Gastroesophageal sphincter (tissue), 4 donors: Measurements from ENCODE around the gene SLC25A21. TPM values are rescaled to one million over a fixed set of nuclear protein-coding genes. Genes with fewer than 3 reads are reported as not detected.

Experiments
- ATAC-seq: fragments of 150-250 bp; one replicate; pipeline ENCODE4 v1.9.1; 2016; ENCODE audit warnings: mild to moderate bottlenecking, moderate library complexity
- H3K27ac ChIP-seq, 4 donors: fragments of 200-600 bp; sonication (generic) in 3 of 4; 1 replicate in 3 of 4; 2 replicates in 1 of 4; pipeline ENCODE4 v1.5.1; 2016 to 2019
- H3K27me3 ChIP-seq: fragments of 200-600 bp; sonication (generic); one replicate; pipeline ENCODE4 v1.5.1; 2019
- H3K36me3 ChIP-seq, 2 donors: fragments of 200-600 bp; sonication (generic); one replicate each; pipeline ENCODE4 v1.5.1; 2019; ENCODE audit warnings: control low read depth in 1 of 2
- H3K4me1 ChIP-seq, 3 donors: fragments of 200-600 bp; sonication (generic); 1 replicate in 2 of 3; 2 replicates in 1 of 3; pipeline ENCODE4 v1.5.1; 2016 to 2019; ENCODE audit warnings: control low read depth in 2 of 3
- H3K4me3 ChIP-seq, 2 donors: fragments of 200-600 bp; sonication (generic); one replicate each; pipeline ENCODE4 v1.5.1; 2019; ENCODE audit warnings: mild to moderate bottlenecking in 1 of 2, moderate library complexity in 1 of 2
- H3K9me3 ChIP-seq, 3 donors: fragments of 200-600 bp; sonication (generic); one replicate each; pipeline ENCODE4 v1.5.1; 2017 to 2019; ENCODE audit warnings: control low read depth in 2 of 3
- EP300 ChIP-seq: sonication (generic); formaldehyde crosslinking; IDR thresholded peaks from one replicate; pipeline ENCODE4 v1.6.1; 2017; ENCODE audit warnings: antibody characterized with exemption, mild to moderate bottlenecking
- POLR2A ChIP-seq, 2 donors: fragments of 450-650 bp; IDR thresholded peaks; one replicate each; pipeline ENCODE4 v1.6.1; 2017; ENCODE audit warnings: antibody characterized with exemption in 2 of 2, mild to moderate bottlenecking in 2 of 2, moderate library complexity in 1 of 2
- POLR2AphosphoS5 ChIP-seq: sonication (generic); formaldehyde crosslinking; IDR thresholded peaks from one replicate; pipeline ENCODE4 v1.6.1; 2017; ENCODE audit warnings: antibody characterized with exemption
- WGBS, 2 donors: methylation state at CpG; one replicate each; pipeline ENCODE4 v1.1.5; 2018; ENCODE audit warnings: low coverage in 1 of 2; 5-methylcytosine and 5-hydroxymethylcytosine counted together
- total RNA-seq, 4 donors: library from RNA; depleted of rRNA; stranded (reverse); fragments of >200 nt; gene quantifications; one replicate each; pipeline ENCODE4 v1.1.0, GENCODE V29; 2016
- TF ChIP-seq, protein P1 (sequence below), 4 experiments: fragments of 200-600 bp in 2 of 4; fragments of 450-650 bp in 2 of 4; sonication (generic) in 1 of 4; IDR thresholded peaks; one replicate each; pipeline ENCODE4 v1.5.1; 2017 to 2019; ENCODE audit warnings: antibody characterized with exemption in 4 of 4, mild to moderate bottlenecking in 2 of 4, moderate library complexity in 2 of 4

Gene SLC25A21
- total RNA-seq, 4 donors from 2014 or later, result 0.40 to 1.5 (median 1.3) TPM

DNA sequence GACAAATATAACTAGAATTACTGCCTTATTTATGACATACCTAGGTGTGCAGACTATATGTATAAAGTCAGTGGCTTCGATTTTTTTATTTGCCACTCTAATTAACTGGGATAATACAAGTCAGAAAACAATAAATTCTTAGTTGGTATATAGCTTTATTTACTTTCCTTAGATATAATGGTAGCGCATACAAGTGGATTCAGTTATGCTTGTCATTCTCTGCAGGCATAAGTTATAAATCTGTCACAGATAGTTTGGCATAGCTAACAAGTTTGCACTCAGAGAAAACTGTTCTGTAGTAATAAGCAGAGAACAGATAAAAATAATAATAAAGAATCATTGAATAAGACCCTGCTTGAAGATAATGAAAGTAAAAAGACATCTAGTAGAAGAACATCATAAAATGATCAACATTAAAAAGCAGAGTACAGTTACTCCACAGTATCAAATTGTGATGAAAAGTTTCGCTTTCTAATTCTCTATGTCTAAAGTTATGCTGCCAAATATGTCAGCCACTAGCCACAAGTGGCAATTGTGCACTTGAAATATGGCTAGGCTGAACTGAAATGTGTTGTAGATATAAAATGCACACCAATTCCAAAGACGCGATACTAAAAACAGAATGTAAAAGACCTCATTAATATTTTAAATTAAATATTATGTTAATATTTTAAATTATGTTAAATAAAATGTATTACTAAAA lies 224.1 kb downstream of the SLC25A21 start:
- H3K27ac ChIP-seq, result no peak overlapping the region
- H3K27me3 ChIP-seq, result no peaks in the 10 kb centered on the region
- 89 to 92% methylated on average over 5 of the region's 5 CpGs for WGBS, 2 donors
- no peaks in the 10 kb centered on the region for H3K9me3 ChIP-seq
- H3K36me3 ChIP-seq, result no peaks in the 10 kb centered on the region
- no peak for TF ChIP-seq POLR2A (IDR thresholded peaks at IDR 0.05)
- no peak for TF ChIP-seq POLR2AphosphoS5
- no peak for TF ChIP-seq EP300
- TF ChIP-seq, protein P1, sequence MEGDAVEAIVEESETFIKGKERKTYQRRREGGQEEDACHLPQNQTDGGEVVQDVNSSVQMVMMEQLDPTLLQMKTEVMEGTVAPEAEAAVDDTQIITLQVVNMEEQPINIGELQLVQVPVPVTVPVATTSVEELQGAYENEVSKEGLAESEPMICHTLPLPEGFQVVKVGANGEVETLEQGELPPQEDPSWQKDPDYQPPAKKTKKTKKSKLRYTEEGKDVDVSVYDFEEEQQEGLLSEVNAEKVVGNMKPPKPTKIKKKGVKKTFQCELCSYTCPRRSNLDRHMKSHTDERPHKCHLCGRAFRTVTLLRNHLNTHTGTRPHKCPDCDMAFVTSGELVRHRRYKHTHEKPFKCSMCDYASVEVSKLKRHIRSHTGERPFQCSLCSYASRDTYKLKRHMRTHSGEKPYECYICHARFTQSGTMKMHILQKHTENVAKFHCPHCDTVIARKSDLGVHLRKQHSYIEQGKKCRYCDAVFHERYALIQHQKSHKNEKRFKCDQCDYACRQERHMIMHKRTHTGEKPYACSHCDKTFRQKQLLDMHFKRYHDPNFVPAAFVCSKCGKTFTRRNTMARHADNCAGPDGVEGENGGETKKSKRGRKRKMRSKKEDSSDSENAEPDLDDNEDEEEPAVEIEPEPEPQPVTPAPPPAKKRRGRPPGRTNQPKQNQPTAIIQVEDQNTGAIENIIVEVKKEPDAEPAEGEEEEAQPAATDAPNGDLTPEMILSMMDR (IDR thresholded peaks at IDR 0.05), result no peak
- no peaks in the 10 kb centered on the region for H3K4me1 ChIP-seq
- no peak for ATAC-seq
- no peak overlapping the region for H3K4me3 ChIP-seq

DNA sequence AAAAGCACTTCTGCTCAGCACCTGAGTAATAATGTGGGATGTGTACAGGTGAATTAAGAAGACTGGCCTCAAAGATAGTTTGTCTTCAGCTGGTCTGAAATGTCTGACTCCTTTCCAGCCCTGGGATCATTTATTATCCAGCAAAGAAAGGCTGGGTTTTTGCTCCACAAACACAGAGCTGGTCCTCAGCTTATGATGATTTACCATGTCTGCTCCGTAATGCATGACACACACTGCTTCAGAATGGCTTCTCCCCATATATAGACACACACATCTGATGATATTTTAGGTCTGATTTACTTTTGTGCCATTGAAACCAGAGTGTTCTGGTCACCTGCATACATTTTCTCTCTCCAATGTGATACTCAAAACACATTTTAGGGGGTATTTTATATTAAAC lies 225.0 kb downstream of the SLC25A21 start:
- no peaks in the 10 kb centered on the region for H3K27me3 ChIP-seq
- 56 to 67% methylated on average over 1 of the region's 1 CpG for WGBS, 2 donors
- no peak for ATAC-seq
- no peak overlapping the region for H3K4me3 ChIP-seq
- no peaks in the 10 kb centered on the region for H3K9me3 ChIP-seq
- TF ChIP-seq EP300, result no peak
- TF ChIP-seq POLR2A (IDR thresholded peaks at IDR 0.05), result no peak
- no peak for TF ChIP-seq POLR2AphosphoS5
- TF ChIP-seq, protein P1 (IDR thresholded peaks at IDR 0.05), result no peak
- H3K4me1 ChIP-seq, result no peaks in the 10 kb centered on the region
- H3K36me3 ChIP-seq, result no peaks in the 10 kb centered on the region
- H3K27ac ChIP-seq, result no peak overlapping the region

DNA sequence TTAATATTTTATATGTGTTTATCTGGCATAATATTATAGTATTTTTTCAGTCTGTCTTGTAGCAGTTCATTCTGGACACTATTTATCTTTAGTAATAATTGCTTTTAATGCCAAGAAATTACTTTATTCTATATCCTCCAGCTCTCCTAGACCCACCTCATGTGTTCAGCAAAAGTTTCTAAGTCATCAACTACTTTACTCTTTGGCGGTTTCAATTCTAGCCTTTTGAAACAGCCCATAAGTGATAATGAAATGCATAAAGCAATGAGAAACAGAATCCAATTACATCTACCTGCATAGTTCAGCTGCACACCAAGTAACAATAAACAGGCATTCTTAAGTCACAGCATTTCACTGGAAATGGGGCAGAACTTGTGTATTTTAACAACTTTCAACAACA lies 225.5 kb downstream of the SLC25A21 start:
- Histone ChIP-seq H3K4me3 (no peak overlapping the region), H3K36me3 (no peaks in the 10 kb centered on the region), H3K9me3 (no peaks in the 10 kb centered on the region), H3K27ac (no peak overlapping the region), H3K4me1 (no peaks in the 10 kb centered on the region), H3K27me3 (no peaks in the 10 kb centered on the region)
- WGBS, 2 donors, result 93% methylated on average over 1 of the region's 1 CpG; no CpG with 5 or more reads in 1 of the 2 donors
- no peak for ATAC-seq
- TF ChIP-seq EP300, result no peak
- TF ChIP-seq, protein P1 (IDR thresholded peaks at IDR 0.05), result no peak

DNA sequence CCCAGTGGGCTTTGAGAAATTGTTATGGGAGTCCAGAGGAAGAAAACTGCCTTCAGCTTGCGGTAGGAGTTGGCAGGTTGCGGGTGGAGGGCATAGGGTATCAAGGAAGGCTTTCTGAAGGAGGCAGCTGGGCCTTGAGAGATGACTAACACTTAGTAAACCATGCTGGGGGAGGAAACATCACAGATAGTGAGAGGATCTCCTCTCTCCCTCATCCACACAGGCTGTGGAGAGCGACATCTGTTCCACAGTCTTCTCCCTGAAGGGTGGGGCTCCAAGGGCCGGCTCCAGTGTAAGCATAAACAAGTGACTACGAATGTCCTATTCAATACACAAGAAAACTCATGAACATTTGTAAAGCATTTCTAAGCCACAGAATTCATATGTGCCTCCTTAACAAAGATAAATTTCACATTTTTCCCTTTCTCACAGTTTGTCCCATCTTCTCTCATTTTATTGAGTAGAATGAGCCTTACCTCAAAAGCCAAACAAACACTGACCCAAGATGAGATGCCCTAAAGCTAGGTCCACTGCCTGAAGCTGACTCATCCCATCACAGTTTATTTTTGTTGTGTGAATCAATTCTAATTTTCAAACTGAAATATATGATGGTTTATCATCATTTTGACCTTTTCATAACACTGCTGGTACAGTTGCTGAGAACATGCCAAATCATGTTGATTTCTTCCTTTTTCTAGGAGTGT lies 227.9 kb downstream of the SLC25A21 start:
- Histone ChIP-seq H3K4me3 (no peak overlapping the region), H3K9me3 (no peaks in the 10 kb centered on the region), H3K27me3 (no peaks in the 10 kb centered on the region), H3K27ac (no peak overlapping the region), H3K36me3 (no peaks in the 10 kb centered on the region), H3K4me1 (no peaks in the 10 kb centered on the region)
- TF ChIP-seq EP300, result no peak
- TF ChIP-seq POLR2AphosphoS5, result no peak
- TF ChIP-seq, protein P1 (IDR thresholded peaks at IDR 0.05), result no peak
- no peak for TF ChIP-seq POLR2A (IDR thresholded peaks at IDR 0.05)
- WGBS, 2 donors, result 66 to 70% methylated on average over 4 to 5 of the region's 5 CpGs
- no peak for ATAC-seq
